ENCODE measurements around the gene EPHA8. TPM values are rescaled to one million over a fixed set of nuclear protein-coding genes. Genes with fewer than 3 reads are reported as not detected.

The EPHA8 gene
- total and polyA plus RNA-seq, 8 donors: not detected

Small RNAs within 50 kb of the gene (small RNA-seq; reads per million reads assigned to genes)
- 0 reads per million in 4 donors for gene MIR6127

Other genes with a start within 250 kb of the EPHA8 start
- 10 to 100 TPM; 11.0 to 39.3 (median 17.2) TPM for gene ZBTB40, start 111.6 kb upstream of the EPHA8 start, total RNA-seq
- 1 to 10 TPM; 2.1 to 4.2 (median 2.6) TPM for gene ZBTB40, start 111.6 kb upstream of the EPHA8 start, polyA plus RNA-seq
- gene C1QA, start 73.1 kb downstream of the EPHA8 start, total RNA-seq: 100 to 1,000 TPM in 2 of 5 donors, 10 to 100 TPM in 2, 1 to 10 TPM in 1; 2.9 to 127 (median 60.4) TPM
- 100 to 1,000 TPM in 1 of 3 donors, 10 to 100 TPM in 2; 62.7 to 109 (median 85.5) TPM for gene C1QA, start 73.1 kb downstream of the EPHA8 start, polyA plus RNA-seq
- gene C1QC, start 80.1 kb downstream of the EPHA8 start, total RNA-seq: 100 to 1,000 TPM in 2 of 5 donors, 10 to 100 TPM in 3; 42.3 to 181 (median 71.0) TPM
- gene C1QC, start 80.1 kb downstream of the EPHA8 start, polyA plus RNA-seq: 10 to 100 TPM; 27.8 to 86.9 (median 50.1) TPM
- 100 to 1,000 TPM in 2 of 5 donors, 10 to 100 TPM in 3; 57.8 to 223 (median 74.4) TPM for gene C1QB, start 89.7 kb downstream of the EPHA8 start, total RNA-seq
- gene C1QB, start 89.7 kb downstream of the EPHA8 start, polyA plus RNA-seq: 100 to 1,000 TPM in 1 of 3 donors, 10 to 100 TPM in 2; 49.8 to 128 (median 88.0) TPM
- 10 to 100 TPM in 2 of 5 donors, 1 to 10 TPM in 2, not detected in 1; 2.6 to 88.1 (median 13.9) TPM for gene EPHB2, start 147.3 kb downstream of the EPHA8 start, total RNA-seq
- gene EPHB2, start 147.3 kb downstream of the EPHA8 start, polyA plus RNA-seq: 1 to 10 TPM in 1 of 3 donors, under 1 TPM in 2; 0.13 to 1.8 (median 0.31) TPM